ENCODE results near the gene HDAC11.

Gene HDAC11

DNA sequence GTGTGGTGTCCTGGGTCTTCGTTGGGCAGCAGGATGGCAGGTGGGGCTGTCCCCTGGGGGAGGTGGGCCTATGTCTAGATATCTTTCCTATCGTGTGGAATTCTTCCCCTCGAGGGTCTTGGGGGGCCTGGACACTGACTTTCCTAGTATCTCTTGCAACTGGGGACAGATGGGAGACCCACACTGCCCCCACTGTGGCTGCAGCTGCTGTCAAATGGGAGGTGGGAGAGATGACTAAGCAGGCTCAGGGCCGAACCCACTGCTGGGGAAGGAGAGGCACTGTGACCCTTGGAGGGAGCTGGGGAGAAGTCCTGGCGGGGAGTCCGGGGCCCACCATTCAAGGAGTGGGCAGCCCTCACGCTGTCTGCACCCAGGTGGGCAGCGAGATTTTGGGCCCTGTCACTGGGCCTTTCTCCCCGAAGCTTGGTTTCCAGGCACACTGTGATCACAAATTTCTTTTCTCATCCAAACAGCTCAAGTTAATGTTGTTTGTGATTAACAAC is 65.9 kb downstream of the HDAC11 start:
- no peak for DNase-seq

DNA sequence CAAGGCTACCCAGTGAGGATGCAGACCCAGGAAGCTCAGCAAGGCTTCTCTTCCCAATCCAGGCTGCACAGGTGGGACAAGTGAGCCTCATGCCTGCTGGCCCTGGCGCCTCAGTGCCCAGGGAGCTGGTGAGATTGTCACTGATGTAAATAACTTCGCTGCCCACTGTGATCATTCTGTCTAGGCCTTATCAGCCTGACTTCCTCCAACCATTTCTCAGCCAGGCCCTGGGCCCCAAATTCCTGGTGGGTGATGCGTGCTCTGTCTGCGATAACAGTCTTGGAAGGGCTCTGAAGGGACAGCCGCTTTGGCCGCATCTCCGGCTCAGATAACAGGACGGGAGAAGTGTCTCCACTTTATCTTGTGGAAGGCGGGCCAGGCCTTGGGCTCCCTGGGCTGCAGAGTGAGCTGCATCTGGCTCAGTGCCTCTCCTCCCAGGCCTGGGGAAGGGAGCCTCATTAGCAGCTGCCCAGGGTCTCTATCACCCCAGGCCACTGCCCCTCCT is 66.6 kb downstream of the HDAC11 start:
- DNase-seq: no peak

DNA sequence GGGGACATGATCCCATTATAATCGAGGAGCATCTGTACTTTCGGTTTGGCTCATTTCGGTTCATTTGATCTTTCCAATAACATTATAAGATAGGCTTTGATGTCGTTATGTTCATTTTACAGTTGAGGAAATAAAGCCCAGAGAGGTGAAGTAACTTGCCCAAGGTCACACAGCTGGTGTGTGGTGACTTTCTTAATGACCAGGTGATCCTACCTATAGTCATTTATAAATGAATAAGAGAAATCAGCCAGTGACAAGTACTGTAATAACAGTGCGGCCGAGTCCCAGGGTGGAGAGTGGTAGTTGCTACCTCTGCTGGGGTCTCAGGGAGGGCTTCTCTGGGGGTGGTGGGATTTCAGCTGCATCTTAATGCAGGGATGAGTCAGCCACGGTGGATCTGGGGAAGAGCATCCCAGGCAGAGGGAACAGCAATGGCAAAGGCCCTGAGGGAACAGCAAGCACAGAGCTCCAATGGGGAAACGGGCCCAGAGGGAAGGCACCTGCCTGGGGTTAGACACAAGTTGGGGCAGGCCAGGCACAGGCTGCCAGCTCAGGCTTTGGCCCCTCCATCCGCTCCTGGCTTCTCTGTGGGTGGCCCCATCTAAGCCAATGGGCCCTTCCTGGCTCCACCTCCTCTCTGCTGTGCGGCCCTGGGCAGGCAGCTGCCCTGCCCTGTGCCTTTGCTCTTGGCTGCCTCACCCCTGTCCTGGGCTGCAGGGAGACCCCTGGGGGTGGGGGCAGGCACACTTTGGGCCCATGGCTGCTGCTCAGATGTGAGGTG is 67.7 kb downstream of the HDAC11 start:
- DNase-seq: no peak

DNA sequence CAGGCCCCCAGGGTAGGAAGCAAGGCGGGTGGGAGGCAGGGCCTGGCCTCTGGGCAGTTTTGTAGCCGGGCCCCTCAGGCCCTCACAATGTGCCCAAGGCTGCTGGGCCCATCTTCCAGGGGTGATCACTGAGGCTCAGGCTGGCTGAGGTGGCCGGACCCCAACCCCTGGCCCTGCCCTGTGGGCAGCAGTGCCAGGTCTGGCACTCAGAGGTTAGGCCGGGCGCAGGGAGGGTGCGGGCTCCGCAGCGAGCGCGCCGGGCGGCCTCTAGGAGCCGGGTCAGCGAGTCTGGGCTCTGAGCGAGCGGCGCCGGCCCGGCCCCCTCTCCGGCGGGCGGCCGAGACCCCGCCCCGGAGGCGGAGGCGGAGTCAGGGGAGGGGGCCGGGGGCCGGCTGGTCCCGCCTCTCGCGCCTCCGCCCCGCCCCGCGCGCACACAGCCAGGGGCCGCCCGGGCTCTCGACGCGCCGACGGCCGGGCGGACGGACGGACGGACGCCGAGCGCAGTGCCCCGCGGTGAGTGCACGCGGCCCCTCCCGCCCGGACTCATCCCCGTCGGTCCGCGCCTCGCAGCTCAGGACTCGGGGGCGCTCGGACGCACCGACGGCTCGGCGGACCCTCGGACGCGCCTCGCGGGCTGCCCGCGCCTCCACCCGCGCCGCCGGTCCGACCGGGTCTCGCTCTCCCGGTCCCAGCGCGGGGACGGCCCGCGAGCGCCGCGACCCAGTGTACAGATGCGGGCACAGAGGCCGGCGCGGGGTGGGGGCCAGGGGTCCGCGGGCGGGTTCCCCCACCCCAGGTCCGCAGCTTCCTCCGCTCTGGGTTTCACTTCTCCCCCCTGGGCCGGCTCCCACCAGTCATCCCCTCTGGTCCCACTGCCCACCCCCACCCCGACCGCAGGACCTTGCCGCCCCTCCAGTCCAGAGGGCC is 68.9 kb downstream of the HDAC11 start, which contains the start of gene FBLN2:
FBLN2 (plus strand) TSS at position 430 of the 927 bp plus-strand sequence. CDS start 21,231 bp downstream, outside the sequence.
- no peak for DNase-seq

DNA sequence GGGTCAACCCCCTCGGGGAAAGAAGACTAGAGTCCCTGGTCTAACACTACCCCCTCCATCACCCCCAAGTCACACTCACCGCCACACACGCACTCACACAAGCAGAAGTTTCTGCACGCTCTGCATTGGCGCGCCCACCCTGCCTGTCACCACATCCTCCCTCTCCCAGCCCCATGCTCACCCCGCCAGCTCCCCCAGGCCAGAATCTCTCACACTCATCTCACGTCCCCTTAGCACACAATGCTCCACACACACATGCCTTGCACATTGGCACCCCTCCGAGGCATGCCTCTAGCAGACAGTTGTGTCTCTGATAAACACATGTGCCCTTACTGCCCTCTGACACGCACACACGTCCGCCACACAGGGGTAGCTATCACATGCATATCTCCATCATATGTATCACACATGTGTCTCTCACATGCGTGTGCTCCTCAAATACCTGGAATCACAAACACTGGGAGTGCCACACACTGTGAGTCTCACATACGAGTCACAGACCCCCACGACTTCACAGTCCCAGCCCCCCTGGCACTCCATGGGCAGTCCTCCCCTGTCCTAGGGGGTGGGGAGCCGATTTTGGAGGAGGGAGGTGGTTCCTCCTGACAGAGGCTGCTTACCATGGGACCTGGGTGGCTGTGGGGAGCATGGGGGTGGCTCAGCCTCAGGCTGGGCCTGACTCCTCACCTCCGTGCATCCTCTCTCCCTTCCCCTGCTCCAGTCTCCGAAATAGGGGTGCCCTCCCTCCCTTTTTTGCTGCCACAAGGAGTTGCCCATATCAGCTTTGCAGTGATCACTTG is 69.7 kb downstream of the HDAC11 start:
- no peak for DNase-seq

DNA sequence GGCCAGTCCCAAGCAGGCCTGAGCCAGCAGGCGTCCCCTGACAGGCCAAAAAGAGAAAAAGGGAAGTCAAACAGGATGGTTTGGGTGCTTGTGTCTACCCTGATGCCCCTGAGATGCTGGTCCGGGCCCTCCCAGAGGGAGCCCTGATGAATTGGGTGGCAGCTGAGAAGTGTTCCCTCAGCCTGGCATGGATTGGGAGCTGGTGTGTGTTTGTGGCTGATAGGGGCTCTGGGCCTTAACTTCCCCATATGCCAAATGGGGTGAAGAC is 70.3 kb downstream of the HDAC11 start:
- DNase-seq: no peak

DNA sequence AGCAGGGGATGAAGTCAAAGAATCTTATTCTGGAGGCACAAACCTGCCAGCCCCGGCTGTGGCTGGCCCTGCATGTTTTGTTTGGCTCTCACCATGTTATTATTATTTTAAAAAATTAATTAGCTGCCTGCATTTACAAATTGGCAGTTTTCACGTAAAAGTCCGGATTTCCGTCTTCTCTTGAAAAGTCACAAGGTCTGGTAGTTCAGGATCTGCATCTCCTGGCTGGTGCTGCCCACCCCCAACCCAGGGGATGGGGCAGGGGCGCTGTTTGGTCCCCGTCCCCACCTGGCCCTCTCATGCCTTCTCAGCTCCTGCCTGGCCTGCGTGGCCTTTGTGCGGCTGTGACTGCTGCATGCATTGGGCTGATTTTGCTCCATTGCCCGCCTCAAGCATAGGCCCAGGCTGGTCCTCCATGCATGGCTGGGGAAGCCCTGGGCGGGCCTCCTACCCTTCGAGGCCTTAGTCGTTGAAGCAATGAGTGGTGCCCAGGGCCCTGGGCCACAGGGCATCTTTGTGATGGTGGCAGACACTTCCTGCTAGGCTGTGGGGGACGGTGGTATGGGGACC is 70.8 kb downstream of the HDAC11 start:
- DNase-seq: no peak

DNA sequence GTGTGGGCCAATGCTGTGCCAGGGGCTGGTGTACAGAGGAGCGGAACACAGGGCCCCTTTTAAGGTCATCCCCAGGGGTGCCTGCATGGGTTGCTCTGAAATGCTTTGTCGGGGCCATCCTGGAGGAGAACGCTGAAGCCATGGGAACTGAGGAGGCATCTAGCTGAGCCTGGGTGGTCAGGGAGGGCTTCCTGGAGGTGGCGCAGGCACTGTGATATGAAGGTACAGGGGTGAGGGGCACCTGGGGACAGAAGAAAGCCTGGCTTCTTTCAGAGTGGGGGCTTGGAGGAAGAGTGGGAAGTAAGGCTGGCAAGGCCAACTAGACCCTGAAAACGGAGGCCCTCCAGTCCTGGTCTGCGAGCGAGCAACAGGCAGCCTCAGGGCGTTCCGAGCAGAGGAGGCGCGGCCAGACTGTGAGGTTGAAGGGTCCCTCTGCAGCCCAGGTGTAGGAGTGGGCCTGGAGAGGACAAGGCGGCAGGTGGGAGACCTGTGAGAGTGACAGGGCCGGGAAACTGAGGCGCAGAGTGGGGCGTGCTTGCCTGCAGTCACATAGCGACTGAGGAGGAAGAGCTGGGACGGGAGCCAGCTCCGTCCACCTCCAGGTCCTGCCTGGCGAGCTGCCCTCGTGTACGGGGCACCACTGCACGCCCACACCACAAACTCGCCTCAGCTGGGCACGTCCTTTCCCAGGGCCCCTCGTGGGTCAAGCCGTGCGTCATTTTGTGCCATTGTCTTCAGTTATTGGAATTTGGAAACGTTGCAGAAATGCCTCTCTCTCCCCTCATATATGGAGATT is 72.9 kb downstream of the HDAC11 start:
- DNase-seq: no peak

DNA sequence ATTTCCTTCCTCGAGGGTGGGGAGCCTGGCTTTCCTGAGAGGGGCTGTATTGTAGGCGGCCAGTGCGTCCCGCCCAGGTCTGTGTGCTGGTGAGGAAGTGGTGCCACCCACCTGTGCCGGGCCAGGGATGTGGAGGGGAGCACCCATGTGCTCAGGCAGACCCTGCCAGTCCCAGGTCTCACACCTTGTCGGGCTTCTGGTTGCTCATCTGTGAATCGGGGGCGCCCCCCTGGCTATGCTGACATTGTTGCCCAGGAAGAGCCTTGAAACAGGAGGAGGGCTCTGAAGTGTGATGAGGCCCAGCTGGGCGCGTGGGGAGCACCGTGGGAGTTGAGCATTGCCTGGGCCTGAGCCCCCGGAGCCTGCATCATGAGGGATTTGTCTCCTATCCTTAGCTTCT is 73.6 kb downstream of the HDAC11 start:
- no peak for DNase-seq

DNA sequence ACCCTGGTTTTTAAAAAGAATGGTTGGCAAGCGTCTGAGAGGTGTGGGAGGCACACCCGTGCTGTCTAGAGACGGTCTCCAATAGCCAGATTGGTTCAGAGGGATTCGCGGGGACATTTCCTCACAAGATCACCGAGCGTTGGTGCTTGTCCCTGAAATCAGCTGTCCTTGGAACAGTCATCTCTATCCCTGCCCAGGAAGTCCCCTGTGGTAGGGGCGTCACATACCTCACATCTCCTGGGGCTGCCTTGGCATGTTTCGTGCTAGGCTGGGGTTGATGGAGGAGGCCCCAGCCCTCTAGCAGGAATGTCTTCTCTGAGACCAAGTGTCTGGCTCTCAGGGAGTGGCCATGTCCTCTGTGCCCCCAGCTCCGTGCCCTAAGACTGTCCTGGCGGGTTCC is 75.6 kb downstream of the HDAC11 start:
- no peak for DNase-seq

Measured in activated CD4-positive, CD25-positive, alpha-beta regulatory T cell treated with anti-CD3 and anti-CD28 coated beads, Interleukin-2, amount 50 U/mL, for 72 hours (primary cell).